ENCODE measurements around the gene FOLR3.
"Not testable (repeated sequence)": the region's sequence is repeated elsewhere in the genome, so short reads cannot be mapped to it uniquely, and the experiment has no call there.

The FOLR3 gene

DNA sequence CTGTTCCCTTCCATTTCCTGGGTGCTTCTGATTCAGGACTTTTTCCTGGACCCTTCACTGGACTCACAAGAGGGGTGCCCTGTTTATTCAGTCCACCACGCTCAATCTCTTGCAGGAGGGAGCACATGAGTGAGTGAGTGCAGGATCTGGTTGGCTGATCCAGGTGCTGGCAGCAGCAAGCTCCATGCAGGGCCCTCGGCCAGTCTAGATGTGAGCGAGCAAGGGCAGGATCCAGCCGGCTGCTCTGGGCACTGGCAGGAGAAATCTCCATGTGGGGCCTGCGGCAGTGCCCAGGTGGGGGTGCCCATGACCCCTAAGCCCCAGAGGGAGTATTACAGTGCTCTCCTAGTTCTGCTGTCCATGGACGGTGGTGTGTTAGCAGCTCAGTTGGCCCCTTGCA lies 11.5 kb upstream of the FOLR3 start:
- DNase-seq: no peak

DNA sequence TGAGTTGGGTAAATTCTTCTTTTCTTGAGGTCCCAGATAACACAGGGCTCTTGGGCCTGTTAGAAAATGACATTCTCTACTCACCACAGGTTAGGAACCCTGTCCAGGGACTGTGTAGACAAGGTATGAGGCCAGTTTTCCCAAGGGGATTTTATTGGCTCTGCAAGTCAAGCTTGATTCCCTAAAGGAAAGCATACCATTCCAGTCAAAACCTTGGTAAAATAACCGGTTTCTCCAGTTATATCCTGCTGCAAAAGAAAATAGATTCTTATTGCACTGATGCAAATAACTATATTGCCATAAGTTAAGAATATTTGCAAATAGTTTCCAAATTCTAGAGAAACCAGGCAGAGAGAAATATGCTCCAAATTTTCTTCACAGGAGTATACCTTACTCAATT lies 9.6 kb upstream of the FOLR3 start:
- no peak for DNase-seq

DNA sequence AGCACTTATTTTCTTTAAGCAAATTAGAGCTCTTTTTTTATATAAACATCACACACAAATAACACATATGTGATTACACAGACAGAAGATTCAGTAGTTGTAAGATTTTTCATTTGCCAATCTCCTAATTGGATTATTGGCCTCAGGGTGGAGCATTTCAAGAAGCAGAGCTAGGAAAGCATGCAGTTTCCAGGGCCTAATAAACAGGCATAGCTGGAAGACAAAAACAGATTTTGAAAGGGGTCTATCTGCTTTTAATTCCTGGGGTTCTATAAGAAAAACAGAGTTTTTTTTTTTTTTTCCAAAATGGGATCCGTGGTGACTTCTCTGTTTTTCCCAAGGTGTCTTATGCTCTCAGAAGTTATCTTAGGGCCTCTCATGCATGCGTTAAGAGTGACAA lies 7.6 kb upstream of the FOLR3 start:
- no peak for DNase-seq

DNA sequence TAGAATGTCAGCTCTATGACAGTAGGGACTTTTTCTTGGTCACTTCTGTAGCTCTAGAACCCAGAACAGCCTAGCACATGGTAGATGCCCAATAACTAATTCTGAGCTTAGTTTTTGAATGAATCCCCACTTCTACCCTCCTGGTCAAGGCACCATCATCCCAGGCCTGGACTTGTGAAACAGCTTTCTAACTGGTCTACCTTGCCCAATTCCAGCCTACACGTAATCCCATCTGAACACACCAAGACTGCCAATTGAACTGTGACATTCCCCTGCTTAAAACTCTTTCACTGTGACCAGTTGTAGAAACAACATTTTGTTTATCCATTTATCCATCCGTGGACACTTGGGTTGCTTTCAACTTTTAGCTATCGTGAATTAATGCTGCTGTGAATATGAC lies 6.1 kb upstream of the FOLR3 start:
- no peak for DNase-seq

DNA sequence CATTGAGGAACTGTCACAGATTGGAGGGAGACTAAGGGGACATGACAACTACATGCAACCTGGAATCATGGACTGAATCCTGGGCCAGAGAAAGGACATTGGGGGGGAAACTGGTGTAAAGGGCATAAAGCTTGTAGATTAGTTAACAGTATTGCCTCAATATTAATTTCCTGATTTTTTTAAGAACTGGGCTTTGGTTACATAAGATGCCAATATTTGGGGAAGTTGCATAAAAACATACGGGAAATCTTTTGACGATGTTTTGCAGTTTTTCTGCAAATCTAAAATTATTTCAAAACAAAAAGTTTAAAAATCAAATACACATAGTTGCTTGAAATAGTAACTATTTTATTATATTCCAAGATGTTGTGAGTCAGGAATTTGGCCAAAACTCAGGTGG lies 2.9 kb upstream of the FOLR3 start:
- DNase-seq: no peak

DNA sequence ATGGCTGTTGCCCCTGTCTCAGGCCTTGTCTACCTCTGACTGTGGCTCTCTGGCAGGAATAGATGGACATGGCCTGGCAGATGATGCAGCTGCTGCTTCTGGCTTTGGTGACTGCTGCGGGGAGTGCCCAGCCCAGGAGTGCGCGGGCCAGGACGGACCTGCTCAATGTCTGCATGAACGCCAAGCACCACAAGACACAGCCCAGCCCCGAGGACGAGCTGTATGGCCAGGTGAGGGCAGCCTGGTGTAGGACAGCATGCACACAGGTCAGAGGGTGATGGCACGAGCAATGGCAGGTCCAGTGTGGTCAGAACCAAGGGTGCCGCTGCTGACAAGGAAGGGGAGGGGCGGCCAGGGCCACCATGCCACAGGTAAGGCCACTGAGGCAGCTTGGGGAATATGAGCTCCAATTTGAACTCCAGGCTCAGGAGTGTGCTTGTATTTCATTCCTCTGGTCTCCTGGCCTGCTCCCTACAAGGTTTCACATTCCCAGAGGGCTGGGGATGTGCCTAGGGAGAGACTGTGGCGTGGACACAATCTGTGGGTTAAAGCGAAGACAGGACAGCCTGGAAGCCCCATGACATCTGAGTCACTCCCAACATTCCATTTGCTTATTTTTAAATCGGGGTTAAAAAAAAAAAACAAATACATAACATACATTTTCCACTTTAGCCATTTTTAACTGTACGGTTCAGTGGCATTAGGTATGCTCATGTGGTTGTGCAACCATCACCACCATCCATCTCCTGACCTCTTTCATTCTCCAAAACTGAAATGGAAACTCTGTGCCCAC lies 562 bp downstream of the FOLR3 start:
- no peak for DNase-seq

DNA sequence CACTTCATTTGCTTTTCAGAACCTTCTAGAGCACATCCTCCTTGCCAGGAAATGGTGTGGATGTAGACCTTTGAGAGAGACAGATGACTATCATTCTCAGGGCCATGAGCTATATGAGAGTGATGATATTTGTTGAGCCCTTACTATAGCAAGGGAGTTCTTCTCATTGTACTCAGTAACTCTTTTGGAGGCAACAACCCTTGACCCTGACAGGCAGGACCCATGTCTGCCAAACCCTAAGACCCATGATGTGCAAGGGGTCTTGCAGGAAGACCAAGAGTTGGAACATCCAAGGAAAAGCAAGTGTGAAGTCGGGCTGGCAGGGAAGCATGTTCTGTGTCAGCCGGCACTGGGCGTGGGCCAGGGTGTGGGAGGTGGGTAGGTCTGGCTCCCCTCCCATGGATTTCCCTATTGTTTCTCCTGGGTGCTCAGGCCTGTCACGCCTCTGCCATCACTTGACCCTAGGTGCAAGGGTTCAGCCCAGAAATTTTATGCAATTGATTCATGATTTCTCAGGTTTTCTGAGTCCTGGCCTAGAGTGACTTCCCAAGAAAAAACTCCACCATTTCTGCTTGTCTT lies 1.2 kb downstream of the FOLR3 start:
- no peak for DNase-seq

DNA sequence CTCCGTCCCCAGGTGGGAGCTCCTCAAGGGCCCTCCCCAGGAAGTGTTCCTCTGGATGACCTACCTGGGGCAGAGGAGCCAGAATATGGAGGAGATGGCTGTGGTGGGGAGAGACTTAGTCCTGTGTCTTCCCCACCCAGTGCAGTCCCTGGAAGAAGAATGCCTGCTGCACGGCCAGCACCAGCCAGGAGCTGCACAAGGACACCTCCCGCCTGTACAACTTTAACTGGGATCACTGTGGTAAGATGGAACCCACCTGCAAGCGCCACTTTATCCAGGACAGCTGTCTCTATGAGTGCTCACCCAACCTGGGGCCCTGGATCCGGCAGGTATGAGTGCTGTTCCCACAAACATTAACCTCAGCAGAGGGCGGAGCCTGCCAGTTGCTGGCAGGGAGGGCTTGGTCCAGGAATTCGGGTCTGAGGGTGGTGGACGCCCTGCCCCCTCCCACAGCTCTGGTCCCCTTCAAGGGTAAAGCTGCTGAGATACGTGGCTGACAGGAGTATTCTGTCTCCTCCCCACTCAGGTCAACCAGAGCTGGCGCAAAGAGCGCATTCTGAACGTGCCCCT lies 3.4 kb downstream of the FOLR3 start:
- no peak for DNase-seq

DNA sequence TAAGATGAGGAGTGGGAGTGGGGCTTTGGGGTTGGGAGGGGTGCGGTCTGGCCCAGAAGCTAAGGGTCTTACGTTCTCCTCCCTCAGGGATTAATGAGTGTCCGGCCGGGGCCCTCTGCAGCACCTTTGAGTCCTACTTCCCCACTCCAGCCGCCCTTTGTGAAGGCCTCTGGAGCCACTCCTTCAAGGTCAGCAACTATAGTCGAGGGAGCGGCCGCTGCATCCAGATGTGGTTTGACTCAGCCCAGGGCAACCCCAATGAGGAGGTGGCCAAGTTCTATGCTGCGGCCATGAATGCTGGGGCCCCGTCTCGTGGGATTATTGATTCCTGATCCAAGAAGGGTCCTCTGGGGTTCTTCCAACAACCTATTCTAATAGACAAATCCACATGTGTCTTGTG lies 4.0 kb downstream of the FOLR3 start:
- DNase-seq: no peak

DNA sequence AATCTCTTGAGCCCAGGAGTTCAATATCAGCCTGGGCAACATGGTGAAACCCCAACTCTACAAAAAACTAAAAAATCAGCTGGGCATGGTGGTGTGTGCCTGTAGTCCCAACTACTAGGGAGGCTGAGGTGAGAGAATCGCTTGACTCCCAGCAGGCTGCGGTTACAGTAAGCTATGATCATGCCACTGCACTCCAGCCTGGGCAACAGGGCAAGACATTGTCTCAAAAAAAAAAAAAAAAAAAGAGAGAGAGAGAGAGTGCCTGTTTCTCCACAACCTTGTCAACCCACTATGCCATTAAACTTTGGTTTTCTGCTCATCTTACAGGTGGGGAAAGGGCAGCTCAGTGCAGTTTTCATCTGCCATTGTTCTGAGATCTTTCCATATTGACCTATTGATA lies 5.1 kb downstream of the FOLR3 start:
- DNase-seq: no peak

DNA sequence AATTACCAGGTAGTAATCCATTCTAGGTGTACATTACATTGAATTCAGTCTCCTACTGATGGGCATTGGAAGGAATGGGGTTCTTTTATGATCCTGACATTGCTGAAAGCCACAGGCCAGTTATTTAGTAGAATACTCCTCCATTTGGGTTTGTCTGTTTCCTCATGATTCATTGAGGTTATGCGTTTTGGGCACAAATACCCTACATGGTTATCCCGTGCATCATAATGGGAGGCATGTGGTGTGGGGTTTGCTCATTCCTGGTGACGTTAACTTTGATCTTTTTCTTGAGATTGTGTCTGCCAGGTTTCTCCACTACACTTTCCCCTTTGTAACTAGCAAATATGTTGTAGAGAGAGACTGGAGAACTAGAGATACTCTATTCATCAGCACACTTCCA lies 5.5 kb downstream of the FOLR3 start:
- DNase-seq: no peak

DNA sequence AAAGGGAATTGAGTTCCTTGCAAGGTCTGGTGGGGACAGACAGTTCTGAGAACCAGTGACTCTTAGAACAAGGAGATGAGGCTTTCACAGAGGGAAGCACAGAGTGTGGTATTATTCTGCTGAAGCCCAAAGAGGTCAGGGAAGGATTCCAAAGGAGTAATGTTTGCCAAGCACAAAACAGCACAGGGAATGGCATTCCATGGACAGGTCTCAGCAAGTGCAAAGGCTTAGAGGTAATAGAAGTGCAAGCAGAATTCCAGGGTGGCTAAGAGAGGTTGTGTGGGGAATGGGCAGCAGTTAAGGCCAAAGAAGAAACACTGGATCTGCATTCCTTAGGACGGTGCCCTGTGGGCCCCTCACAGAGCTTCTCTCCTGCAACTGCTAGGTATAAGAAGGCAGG lies 6.6 kb downstream of the FOLR3 start:
- not testable (repeated sequence) for DNase-seq

DNA sequence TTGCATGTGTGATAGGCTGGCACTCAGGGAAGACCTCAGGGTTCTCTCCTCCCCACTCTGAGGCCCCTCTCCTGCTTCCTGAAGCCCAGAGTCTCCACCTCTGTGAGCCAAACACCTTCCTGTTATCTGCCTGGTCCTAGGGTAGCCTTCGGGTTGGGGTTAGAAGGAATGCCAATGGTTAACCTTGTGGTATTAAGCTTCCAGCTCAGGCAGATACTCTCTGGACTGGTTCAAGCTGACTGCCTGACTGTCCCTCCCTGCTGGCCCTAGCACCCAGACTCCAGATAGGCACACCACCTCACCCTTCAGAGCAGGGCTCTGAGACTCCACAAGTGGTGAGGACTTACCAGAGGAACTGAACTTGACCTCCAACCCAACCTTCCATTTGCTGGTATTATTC lies 7.0 kb downstream of the FOLR3 start:
- not testable (repeated sequence) for DNase-seq

DNA sequence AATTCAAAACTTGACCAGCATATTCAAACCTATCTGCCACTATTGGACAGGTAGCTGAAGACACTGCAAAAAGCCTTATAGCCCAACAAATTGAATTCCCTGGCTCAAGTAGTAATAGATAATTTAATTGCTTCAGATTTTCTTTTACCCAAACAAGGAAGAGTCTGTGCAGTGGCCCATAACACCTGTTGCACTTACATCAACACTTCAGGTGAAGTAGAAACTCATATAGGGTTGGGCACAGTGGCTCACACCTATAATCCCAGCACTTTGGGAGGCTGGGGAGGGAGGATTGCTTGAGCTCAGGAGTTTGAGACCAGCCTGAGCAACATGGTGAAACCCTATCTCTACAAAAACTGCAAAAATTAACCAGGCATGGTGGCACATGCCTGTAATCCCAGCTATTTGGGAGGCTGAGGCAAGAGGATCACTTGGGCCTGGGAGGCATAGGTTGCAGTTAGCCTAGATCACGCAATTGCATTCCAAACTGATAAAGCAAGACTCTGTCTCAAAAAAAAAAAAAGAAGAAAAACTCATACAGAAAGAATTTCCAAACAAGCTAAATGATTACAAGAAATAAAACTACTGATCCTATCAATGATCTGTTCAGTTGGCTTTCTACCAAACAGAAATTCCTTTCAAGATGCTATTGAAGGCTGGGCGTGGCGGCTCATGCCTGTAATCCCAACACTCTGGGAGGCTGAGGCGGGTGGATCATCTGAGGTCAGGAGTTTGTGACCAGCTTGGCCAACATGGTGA lies 9.5 kb downstream of the FOLR3 start:
- DNase-seq: no peak

DNA sequence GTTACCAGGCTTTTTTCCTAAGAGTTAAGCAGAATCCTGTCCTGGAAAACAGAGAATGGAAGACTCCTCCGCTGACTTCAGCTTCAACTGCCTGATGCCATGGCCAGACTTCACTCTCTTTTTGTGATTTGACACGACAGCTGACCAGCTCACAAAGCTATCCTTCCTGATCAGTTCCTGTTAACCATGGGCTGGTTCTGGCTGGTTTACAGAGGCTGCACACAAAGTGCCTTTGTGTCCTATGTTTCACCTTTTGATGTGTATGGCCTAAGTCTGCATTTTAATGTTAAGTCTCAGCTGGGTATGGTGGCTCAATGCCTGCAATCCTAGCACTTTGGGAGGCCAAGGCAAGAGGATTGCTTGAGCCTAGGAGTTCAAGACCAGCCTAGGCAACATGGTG lies 11.1 kb downstream of the FOLR3 start:
- no peak for DNase-seq

DNA sequence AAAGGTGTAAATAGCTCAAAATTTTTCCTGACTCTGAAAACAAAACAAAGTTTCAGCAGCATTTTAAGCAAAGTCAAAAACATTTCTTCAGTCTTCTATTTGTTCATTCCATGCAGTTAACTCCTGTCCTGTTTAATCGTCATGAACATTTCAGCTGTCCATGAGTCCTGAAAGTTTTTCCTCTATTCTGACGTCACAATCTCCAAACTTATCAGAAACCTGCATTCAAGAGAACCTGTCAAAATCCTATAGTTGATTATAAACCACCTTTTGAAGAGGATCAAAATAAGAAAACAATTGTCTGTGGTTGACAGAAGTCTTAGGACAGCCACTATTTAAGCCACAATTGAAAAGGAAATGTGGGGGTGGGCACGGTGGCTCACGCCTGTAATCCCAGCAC lies 15.4 kb downstream of the FOLR3 start:
- no peak for DNase-seq

DNA sequence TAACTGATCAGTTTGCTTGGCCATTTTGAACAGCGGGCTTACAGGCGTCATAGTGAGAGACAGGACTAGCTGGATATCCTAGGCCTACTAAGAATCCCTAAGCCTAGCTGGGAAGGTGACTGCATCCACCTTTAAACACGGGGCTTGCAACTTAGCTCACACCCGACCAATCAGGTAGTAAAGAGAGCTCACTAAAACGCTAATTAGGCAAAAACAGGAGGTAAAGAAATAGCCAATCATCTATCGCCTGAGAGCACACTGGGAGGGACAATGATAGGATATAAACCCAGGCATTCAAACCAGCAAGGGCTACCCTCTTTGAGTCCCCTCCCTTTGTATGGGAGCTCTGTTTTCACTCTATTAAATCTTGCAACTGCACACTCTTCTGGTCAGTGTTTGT lies 18.3 kb downstream of the FOLR3 start:
- DNase-seq: not testable (repeated sequence)

DNA sequence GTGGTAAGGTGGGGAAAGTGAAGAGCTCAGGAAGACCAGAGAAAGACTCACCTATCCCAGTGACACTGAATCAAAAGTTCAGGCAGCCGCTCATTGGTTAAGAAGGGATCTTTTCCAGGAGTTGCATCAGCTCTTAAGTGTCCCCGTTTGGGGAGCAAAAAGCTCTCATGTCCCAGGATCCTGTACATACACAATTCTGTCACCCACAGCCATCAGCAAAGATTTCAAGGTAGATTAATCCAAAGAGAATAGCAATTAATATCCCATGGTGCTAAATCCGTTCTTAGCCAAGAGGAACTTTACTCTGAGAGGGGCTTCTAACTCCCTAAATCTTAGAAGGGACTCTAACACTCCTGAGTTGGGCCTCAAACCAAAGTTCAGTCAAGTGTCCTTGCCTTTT lies 19.3 kb downstream of the FOLR3 start:
- DNase-seq: no peak

DNA sequence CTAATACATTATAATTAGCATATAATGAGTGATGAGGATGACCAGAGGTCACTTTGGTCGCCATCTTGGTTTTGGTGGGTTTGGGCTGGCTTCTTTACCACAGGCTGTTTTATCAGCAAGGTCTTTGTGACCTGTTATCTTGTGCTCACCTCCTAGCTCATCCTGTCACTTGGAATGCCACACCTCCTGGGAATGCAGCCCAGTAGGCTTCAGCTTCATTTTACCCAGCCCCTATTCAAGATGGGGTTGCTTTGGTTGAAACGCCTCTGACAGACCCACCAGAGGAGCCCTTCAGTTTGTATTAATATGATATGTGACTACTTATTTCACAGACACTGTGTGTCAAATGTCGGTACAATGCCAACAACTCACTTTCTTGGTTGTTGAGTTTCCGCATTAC lies 20.2 kb downstream of the FOLR3 start:
- no peak for DNase-seq

DNA sequence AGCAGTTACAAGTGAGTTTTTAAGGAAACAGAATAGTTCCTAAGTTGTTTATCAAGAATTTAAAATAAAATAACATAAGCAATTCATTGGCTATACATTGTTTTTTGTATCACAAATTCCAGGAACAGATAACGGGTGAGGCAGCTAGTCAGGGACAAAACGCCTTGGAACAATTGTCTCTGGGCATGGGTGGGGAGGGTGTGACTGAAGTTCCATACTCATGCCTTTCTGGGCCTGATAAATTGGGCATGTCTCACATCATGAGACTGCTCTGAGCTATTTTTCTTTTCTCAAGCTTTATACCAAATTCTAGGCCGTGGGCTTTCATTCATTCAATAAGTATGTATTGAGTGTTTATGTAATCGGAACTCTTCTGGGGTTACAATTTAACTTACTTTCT lies 21.6 kb downstream of the FOLR3 start:
- DNase-seq: no peak

DNA sequence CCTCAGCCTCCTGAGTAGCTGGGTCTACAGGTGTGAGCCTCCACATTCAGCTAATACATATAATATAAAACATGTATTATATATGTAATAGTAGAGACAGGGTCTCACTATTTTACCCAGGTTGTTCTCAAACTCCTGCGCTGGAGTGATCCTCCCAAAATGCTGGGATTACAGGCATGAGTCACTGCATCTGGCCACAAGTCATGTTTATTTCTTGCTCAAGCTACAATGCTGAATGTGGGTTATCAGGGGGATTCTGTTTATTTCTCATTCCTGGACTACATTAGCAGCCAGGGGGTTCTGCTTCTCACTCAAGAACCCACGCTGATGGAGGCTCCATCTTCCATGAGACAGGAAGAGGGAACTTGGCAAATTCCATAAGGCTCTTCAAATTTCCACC lies 24.8 kb downstream of the FOLR3 start:
- no peak for DNase-seq

DNA sequence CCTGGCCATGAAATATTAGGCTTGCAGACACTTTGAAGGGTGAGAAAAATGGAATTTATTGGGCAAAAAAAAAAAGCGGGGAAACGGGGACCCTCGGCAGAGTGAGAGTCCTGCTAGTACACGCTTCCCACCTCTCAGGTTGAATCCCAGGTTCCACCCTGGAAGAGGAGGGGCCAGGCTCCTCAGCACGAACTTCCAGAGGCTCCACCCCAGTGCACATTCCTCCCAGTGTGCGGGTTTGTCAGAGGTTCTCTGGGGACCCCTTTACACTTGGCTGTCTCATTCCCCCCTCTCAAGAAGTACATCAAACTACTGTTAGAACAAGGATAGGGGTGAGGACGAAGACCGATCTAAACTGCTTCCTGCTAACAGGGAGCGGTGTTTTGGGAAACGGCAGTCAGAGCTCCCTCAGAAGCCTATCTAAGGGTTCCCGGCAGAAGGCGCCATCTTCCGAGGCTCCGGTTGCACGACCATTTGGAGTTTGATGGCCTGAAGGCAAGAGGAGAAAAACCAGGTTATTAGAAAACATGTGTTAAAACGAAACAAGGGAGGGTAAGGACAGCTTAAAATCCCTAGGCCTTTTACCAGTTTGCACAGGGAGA lies 27.5 kb downstream of the FOLR3 start:
- no peak for DNase-seq

DNA sequence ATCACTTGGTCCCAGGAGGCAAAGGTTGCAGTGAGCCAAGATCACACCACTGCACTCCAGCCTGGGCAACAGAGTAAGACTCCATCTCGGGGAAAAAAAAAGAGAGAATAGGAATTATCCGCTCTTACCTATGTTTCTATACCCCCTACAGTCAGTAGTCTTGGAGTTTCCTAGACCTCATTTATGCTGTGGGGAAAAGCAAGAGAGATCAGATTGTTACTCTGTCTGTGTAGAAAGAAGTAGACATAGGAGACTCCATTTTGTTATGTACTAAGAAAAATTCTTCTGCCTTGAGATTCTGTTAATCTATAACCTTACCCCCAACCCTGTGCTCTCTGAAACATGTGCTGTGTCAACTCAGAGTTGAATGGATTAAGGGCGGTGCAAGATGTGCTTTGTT lies 28.7 kb downstream of the FOLR3 start:
- DNase-seq: not testable (repeated sequence)
